GM21381 (cell line): ENCODE data around the gene MFN2.

Experiments used
- ATAC-seq: cut with Tn5 transposase; IDR thresholded peaks from one replicate; pipeline ENCODE4 v1.9.1; 2021; ENCODE audit warnings: mild to moderate bottlenecking, moderate library complexity; ENCODE audit not compliant: unreplicated experiment

The MFN2 gene

GRCh38 chr1:11957897-11958296, 22.3 kb upstream of the MFN2 start:
- no peak for ATAC-seq

- ATAC-seq: no peak
Observed at GRCh38 chr1:11960276-11960675, 20.0 kb upstream of the MFN2 start.

GRCh38 chr1:11960715-11961114, 19.5 kb upstream of the MFN2 start:
- ATAC-seq: no peak

GRCh38 chr1:11961230-11961629, 19.0 kb upstream of the MFN2 start:
- no peak for ATAC-seq

GRCh38 chr1:11963622-11964021, 16.6 kb upstream of the MFN2 start:
- no peak for ATAC-seq

GRCh38 chr1:11964656-11965055, 15.6 kb upstream of the MFN2 start:
- ATAC-seq: no peak

- no peak for ATAC-seq
Observed at GRCh38 chr1:11967028-11967547, 13.2 kb upstream of the MFN2 start.

GRCh38 chr1:11970441-11971185, 9.6 kb upstream of the MFN2 start:
- ATAC-seq: no peak

- no peak for ATAC-seq
Observed at GRCh38 chr1:11977625-11978024, 2.6 kb upstream of the MFN2 start.

GRCh38 chr1:11978301-11978700, 1.9 kb upstream of the MFN2 start:
- no peak for ATAC-seq

- no peak for ATAC-seq
Observed at GRCh38 chr1:11979028-11979850, 1.0 kb upstream of the MFN2 start.

- no peak for ATAC-seq
Observed at GRCh38 chr1:11980676-11980972, 380 bp downstream of the MFN2 start.

- no peak for ATAC-seq
Observed at GRCh38 chr1:11981378-11982009, 1.2 kb downstream of the MFN2 start.

- ATAC-seq: no peak
Observed at GRCh38 chr1:11982010-11982392, 1.8 kb downstream of the MFN2 start.

GRCh38 chr1:11984121-11984520, 3.9 kb downstream of the MFN2 start:
- no peak for ATAC-seq

- no peak for ATAC-seq
Observed at GRCh38 chr1:11984576-11984975, 4.3 kb downstream of the MFN2 start.

GRCh38 chr1:11985171-11985570, 4.9 kb downstream of the MFN2 start:
- no peak for ATAC-seq

GRCh38 chr1:11985851-11986250, 5.6 kb downstream of the MFN2 start:
- no peak for ATAC-seq

GRCh38 chr1:11989669-11990068, 9.4 kb downstream of the MFN2 start:
- no peak for ATAC-seq

- ATAC-seq: no peak
Observed at GRCh38 chr1:11990303-11991032, 10.2 kb downstream of the MFN2 start.
